GM18526 (cell line): ENCODE measurements around the gene GALNT6.

Experiments used
- POLR2A ChIP-seq: IDR thresholded peaks from 3 replicates; pipeline ENCODE4 v1.6.1; 2011; ENCODE audit not compliant: insufficient read length; ENCODE audit errors: extremely low read depth

GALNT6 gene

GRCh38 chr12:51392556-51393237 is 1.5 kb upstream of the GALNT6 start:
- peak; percentile 22 for TF ChIP-seq POLR2A

GRCh38 chr12:51390891-51391282 is 319 bp downstream of the GALNT6 start:
- no peak for TF ChIP-seq POLR2A

- TF ChIP-seq POLR2A: no peak
Observed at GRCh38 chr12:51390457-51390856, 749 bp downstream of the GALNT6 start.

- TF ChIP-seq POLR2A: no peak
Observed at GRCh38 chr12:51389302-51389999, 1.8 kb downstream of the GALNT6 start.

GRCh38 chr12:51388846-51389245 is 2.4 kb downstream of the GALNT6 start:
- no peak for TF ChIP-seq POLR2A

GRCh38 chr12:51388069-51388799 is 3.0 kb downstream of the GALNT6 start:
- no peak for TF ChIP-seq POLR2A

- no peak for TF ChIP-seq POLR2A
Observed at GRCh38 chr12:51386351-51386750, 4.9 kb downstream of the GALNT6 start.

- no peak for TF ChIP-seq POLR2A
Observed at GRCh38 chr12:51383269-51383905, 7.8 kb downstream of the GALNT6 start.

- TF ChIP-seq POLR2A: no peak
Observed at GRCh38 chr12:51382173-51382572, 9.0 kb downstream of the GALNT6 start.

- TF ChIP-seq POLR2A: no peak
Observed at GRCh38 chr12:51381226-51382079, 9.8 kb downstream of the GALNT6 start.

- no peak for TF ChIP-seq POLR2A
Observed at GRCh38 chr12:51379571-51379970, 11.6 kb downstream of the GALNT6 start.

GRCh38 chr12:51378749-51379148 is 12.5 kb downstream of the GALNT6 start:
- TF ChIP-seq POLR2A: no peak

- no peak for TF ChIP-seq POLR2A
Observed at GRCh38 chr12:51377099-51377984, 13.9 kb downstream of the GALNT6 start.

GRCh38 chr12:51374856-51375255 is 16.4 kb downstream of the GALNT6 start:
- TF ChIP-seq POLR2A: no peak
